ENCODE measurements around the gene DYSF. TPM values are rescaled to one million over a fixed set of nuclear protein-coding genes. Genes with fewer than 3 reads are reported as not detected.

The DYSF gene
- total and polyA plus RNA-seq, 2 donors (not counting 3 experiments of a cell fraction or from before 2014, with no cell fraction given): 50.9 to 152 TPM

- Histone ChIP-seq H3K27me3 (ENCODE audit: control insufficient read depth in 2 of 2, insufficient read depth in 2 of 2, low read length in 2 of 2) (no peaks in the 10 kb centered on the region), H3K36me3 (ENCODE audit: control insufficient read depth in 2 of 2, extremely low read depth in 1 of 2, insufficient read depth in 2 of 2, low read length in 2 of 2) (peaks cover 3 to 37% of the 10 kb centered on the region in 2 experiments), H3K4me2 (ENCODE audit: insufficient read depth, low read length) (no peak overlapping the region), H3K27ac (ENCODE audit: insufficient read depth, low read depth, low read length) (no peak overlapping the region), H3K9me3 (replicated peaks; ENCODE audit: control insufficient read depth, insufficient read depth, low read length) (no peaks in the 10 kb centered on the region), H4K20me1 (replicated peaks; ENCODE audit: control insufficient read depth, extremely low read depth, insufficient read depth, low read length) (no peaks in the 10 kb centered on the region), H3K4me1 (ENCODE audit: control insufficient read depth, extremely low read depth, insufficient read depth, low read length) (peaks cover 10% of the 10 kb centered on the region), H3K4me3 (replicated peaks in 1 of 3; ENCODE audit: insufficient read depth in 1 of 3, low read depth in 1 of 3, low read length in 3 of 3) (no peak overlapping the region), H2AFZ (ENCODE audit: low read depth, low read length) (no peak overlapping the region), H3K9ac (replicated peaks; ENCODE audit: extremely low read depth, insufficient read depth, low read length) (no peak overlapping the region), H3K79me2 (ENCODE audit: control insufficient read depth, insufficient read depth, low read length) (no peaks in the 10 kb centered on the region), H3K9me1 (replicated peaks; ENCODE audit: control insufficient read depth, extremely low read depth, insufficient read depth, low read length) (no peaks in the 10 kb centered on the region)
- FAIRE-seq (no peak), DNase-seq (ENCODE audit: low read depth, low spot score) (no peak)
- ChIA-PET CTCF (interaction anchor here (0.7 to 1.4 kb wide), 2 partner anchors 260 to 590 kb away, joined by 3 read pairs; no protein-coding TSS in a partner anchor), POLR2A (no interaction called here)
- no TSS peak for BruUV-seq (replicated peaks)
- dilution Hi-C loops (cut with MboI; ENCODE audit: extremely low pct_ligation_motif_present, low sequenced_read_pairs): no loop called here
- TF ChIP-seq MAX (IDR thresholded peaks at IDR 0.05; ENCODE audit: insufficient read depth, insufficient read length) (no peak), POLR2AphosphoS5 (IDR thresholded peaks at IDR 0.05; ENCODE audit: insufficient read depth, low read depth, low read length) (no peak), MYC (IDR thresholded peaks at IDR 0.05; ENCODE audit: low read depth, low read length) (no peak), FOS (IDR thresholded peaks at IDR 0.05; ENCODE audit: borderline replicate concordance, insufficient read depth, low read length) (no peak), JUN (IDR thresholded peaks at IDR 0.05; ENCODE audit: borderline replicate concordance, insufficient read depth, insufficient read length, low read depth) (no peak), EZH2 (IDR thresholded peaks at IDR 0.05; ENCODE audit: borderline replicate concordance, low read depth, low read length, severe bottlenecking) (no peak), POLR2A (IDR thresholded peaks at IDR 0.05; ENCODE audit: low read depth, low read length) (no peak), GATA2 (IDR thresholded peaks at IDR 0.05; ENCODE audit: insufficient read depth, insufficient read length, low read depth, low read length) (no peak), CTCF (IDR thresholded peaks at IDR 0.05; ENCODE audit: extremely low read depth in 1 of 2, insufficient read depth in 1 of 2, low read depth in 1 of 2, low read length in 2 of 2) (no peak)
- intact Hi-C loops (cut with micrococcal nuclease): no loop called here
These were observed 106.7 kb downstream of the DYSF start for GRCh38 chr2:71559828-71560637.

Data from endothelial cell of umbilical vein (primary cell).